SIG-M5 treated with dmso at 0.1 percent for 504 hours (cell line): ENCODE data around the gene NEDD9.

ENCODE experiments used
- DNase-seq: peaks from one replicate; lab custom pipeline; 2025; ENCODE audit not compliant: unreplicated experiment; lab: John Stamatoyannopoulos, UW

NEDD9 gene

DNA sequence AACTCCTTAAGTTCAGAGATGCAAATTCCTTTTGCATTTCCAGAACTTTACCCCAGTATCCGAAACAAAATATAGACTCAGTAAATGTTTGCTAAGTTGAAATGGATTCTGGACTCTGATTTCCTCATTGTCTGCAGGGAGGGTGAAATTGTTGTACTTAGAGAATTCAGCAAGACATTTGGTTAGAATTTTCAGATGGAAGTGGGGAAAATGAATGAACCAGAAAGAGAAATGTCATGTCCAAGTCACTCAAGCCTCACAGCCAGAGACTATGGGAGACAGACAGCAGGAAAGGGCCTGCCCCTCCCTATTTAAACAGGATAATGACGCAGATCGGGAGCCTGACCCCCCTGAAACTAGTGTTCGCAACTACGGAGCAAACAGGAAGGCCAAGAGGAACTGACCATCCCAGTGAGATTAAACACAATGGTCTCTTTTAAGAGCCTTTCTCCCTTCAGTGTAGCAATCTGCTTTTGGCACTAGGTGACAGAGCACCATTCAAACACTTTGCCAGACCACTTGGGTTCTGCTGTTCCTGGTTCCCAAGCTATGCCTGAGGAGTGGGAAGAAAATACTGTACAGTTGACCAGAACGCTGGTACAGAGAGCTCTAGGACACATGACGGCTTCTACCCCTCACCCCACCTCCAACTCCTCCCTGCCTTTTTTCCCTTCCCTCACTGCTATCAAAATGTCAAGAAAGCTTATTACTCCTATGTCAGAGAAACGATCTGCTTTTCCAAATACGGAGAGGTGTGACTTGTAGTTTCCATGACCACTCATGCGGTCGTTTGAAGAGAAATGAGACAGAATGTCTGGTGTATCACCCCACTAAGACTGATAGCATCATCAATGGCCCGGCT, 13.7 kb downstream of the NEDD9 start:
- no peak for DNase-seq

DNA sequence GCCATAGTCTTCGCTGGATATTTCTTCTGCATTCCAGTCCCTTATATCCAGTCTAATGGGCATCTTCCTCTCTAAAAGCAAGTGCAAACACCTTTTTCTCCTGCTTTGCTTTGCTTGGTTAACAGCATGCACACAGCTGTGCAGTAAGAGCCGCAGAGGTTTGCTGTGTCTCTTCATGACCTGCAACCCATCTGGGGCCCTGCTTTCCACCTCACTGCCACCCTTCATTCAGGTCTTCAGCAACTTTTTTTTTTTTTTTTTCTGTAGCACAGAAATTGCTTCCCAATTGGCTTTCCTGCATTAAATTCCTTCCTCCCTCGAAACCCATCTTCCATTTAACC, 14.4 kb downstream of the NEDD9 start:
- DNase-seq = no peak

DNA sequence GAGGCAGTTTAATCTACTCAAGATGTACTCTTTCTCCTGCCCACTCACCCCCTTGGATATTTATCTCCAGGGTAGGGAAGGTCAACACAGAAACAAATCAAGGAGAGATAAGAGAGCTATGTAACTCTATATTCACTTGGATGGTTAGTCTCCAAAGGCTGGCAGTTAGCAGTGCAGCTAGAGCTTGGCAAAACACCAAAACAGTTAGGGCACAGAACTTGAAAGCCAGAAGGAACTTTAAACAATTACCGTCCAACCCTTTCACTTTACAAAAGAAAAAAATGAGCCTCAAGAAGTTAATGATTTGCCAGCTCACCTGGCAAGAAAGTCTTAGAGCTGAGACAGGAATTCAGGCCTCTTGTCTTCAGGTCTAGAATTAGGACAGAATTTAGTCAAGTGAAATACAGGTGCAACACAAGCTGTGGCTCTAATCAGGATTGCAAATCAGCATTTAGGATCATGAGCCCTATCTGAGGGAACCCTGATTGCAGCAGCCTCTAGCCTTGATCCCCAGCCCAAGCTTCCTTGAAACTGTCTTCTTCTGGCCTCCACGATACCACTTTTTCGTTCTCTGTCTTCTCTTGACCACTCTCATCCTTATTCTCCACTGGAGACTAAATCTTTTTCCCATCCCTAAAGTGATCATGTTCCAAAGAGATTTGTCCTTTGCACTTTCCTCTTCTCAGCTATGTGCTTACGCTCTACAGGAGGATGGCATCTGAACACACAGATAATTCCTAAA, 14.9 kb downstream of the NEDD9 start:
- DNase-seq = no peak

DNA sequence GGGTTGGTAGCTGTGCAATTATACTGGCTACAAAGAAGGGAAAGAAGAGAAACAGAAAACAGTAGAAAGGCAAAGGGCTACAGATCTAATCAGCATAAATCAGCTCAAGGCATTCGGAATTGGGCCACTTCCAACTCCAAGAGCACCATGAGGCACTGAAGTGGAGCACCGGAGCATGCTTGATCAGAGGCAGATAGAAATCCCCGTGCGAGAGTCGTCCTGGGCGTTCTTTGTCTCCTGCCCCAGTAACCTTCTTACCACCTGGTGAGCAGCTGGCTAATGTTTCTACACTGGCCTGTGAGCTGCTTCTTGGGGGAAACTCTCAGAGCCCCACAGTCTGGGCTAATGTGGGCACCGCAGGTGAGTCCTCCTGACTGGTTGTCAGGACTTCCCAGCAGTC, 16.7 kb downstream of the NEDD9 start:
- DNase-seq = no peak

DNA sequence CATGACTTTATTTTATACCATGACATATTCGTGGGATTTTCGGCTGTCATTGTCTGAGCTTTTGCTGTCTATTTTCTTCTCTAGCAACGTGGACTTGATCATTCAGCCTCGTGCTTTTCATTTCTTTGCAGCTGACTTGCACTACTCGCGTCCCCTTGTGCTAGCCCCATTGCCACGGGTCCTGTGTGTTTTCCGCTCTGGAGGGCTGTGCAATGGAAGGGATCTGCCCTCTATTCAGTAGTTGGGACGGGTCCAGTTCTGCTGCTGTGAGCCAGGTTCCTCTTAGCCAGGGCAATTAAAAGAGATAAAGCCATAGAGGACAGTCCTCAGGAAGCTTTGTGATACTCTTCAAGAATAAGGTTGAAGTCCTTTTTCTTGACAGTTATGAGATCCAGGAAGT, 17.6 kb downstream of the NEDD9 start:
- no peak for DNase-seq

DNA sequence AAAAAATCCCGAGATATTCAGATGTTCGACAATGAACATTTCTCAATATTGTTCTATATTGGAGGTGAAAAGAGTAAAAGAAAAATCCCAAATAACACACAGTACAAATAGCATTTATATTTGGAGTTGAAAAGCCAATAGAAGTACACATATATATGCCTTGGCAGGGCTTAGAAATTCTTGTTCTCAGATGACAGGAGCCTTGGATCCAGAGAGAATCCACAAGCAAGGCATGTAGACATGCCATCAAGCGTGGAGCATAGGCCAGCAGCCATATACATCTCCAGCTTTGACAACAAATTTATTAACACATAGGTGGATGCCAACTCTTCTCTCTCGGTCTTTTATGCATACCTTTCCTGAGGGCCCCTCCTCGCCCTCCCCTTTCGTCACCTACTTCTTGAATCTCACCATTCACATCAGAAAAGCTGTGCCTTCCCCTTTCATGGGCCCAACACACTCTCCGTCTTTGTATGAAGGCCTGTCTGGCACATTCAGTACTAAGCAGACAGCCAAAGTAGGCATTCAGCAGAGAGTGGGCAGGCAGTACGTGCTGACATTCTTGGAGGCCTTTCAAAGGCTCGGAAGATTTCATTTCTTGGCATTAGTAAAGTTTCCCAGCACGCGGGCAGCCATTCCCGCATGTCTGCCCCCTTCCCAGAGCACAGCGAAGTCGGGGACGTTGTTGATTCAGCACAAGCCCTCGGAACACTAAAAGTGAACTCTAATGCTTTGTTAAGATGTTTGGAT, 18.2 kb downstream of the NEDD9 start:
- no peak for DNase-seq

DNA sequence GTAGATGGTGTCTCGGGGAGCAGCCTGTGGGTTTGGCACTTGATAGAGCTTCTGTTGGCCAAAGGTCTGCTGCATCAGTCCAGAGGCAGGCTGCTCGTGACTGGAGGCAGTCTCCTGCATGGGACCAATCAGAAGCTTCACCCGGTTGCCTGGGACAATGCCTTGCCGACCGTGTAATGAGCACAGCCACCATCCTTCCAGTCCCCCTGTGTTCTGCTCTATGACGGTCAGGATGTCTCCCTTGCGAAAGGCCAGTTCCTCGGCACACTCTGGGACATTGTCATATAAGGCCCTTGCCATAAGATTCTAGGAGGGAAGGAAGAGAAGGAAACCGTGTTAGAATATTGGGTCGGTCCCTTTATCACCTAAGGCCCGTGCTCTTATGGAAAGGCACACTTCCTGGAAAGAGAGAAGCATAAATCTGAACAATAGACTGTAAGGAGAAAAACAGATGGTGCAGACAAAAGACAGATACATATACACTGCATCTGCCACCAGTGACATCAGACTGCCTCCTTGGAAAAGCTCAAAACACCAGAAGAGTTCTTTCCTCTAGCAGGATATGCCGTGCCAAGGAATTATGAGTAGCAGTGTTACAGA, 18.9 kb downstream of the NEDD9 start:
- no peak for DNase-seq

DNA sequence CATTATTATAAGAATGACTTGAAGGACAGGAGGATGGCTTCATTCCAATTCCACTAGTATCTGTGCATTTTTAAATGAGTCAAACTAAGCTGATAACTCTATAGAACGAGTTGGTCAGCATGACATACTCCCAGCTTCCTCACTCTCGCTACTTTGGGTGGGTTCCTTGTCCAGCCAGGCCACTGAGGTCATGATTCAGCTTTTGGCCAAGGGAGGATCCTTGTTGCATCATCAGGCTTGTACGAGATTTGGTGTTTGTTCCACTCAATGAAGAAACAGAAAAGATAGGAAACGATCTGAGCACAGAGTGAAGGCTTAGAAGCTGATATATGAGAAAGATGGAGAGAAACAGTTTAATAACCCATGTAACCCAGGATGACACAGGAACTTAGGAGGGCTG, 19.8 kb downstream of the NEDD9 start:
- DNase-seq = no peak

DNA sequence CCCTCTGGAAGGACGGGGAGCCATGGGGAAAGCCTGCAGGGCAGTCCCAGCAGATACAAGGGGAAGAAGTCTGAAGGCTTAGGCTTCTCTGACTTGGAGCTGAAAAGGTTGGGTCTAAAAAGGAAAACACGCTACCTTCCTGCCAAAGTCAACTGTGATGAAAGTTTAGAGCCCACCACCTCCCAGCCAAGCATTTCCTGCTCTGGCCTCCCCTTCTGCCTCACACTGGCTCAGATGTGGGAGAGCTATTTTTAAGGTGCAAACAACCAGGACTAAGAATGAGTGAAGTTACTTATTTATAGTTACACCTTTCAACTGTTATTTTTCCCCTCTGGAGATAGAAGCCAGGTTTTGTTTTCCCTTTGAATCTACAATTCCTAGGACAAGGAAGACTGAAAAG, 21.2 kb downstream of the NEDD9 start:
- no peak for DNase-seq

DNA sequence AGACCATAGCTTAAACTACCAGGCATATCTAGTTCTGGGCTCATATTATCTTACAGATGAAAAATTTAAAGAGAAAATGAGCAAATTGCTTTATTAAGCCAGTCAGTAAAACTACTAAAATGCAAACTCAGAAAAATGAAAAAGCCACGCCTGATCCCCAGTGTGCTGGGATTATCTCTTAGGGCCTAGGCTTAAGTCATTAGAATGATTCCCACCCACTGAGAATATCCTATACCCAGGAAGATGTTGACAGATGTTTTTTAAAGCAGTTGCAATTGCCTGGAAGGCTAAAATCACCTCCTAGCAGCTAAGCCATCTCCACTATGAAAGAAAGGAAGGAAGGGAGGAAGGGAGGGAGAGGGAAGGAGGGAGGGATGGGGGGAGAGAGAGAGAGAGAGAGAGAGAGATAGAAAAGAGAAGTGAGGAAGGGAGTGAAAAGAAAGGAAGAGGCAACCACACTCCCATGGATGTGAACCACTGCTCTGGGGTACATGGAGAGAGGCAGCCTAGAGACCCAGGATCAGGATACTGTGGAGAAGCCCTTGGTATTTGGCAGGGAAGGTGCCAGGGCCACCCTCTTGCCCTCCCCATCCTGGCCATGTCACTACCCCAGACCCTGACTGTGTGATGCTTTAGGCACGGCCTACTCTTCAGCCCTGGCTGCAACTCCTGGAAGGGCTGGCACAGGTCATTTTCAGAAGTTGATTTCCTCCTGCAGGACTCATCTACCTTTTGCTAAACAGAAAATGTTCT, 21.9 kb downstream of the NEDD9 start:
- DNase-seq = no peak

DNA sequence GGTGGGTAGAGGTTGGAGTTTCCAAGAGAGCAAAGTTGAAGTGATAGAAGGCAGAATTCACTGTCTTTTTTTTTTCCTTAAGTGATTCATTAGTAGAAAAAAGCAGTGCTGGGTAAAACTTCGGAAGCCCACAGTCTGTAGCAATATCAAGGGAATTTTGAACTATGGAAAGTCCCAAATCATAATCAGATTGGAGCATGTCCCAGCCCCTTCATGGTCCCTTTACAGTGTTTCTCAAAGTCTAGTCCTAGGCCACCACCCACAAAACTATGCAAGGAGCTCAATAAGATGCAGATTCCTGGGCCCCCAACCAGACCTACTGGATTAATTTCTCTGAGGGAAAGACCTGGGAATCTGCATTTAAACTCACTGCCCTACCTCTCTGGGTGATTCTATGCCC, 22.6 kb downstream of the NEDD9 start:
- DNase-seq = no peak

DNA sequence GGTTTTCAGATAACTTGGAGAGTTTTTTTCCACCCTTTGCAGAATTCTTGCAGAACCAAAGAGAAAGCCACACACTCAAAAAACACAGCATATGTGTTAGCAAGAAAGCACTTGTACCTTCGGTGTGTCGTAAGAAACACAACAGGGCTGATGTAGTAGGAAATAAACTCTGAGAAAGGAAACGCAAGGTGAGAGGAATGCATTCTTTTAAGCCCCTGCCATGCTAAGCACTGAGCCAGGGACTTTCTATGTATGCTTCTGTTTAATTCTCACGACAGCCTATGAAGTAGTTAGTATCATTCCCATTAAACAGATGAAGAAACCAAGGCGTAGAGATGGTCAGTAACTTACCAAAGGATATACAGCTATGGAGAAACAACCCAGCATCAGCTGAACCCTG, 23.1 kb downstream of the NEDD9 start:
- no peak for DNase-seq

DNA sequence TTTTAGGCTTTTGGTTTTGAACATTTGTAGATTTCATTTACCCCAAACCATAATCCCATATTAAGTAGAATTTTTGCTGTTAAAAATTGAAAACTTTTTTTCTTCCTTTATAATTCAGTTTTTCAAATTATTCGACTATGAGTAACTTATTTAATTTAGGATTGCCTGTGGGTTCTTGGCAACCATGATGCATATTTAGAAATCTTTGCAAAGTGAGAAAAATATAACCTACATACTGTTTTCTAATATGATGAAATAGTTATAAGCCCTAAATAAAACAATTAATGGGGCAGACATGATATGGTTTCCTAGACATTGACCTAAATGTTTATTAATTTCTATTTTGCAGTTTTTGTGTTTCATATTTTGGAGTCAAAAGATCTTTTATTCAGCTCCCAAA, 23.6 kb downstream of the NEDD9 start:
- no peak for DNase-seq

DNA sequence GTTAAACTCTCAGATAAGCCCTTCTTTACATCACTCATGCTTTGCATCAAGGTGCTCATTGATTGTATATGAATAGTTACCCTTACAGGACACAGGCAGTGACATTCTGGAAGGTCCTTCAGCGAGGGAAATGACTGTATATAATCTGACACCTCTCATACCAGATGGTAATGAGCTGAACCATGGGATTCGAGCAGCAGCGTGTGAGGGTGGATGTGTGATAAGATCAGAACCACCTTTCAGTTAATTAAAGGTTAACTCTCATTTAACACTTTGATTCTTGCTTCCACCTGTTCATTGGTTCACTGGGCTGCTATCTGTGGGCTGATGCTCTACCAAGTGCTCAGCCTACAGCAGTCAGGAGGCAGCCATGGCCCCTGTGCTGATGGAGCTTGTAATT, 24.2 kb downstream of the NEDD9 start:
- DNase-seq = no peak

DNA sequence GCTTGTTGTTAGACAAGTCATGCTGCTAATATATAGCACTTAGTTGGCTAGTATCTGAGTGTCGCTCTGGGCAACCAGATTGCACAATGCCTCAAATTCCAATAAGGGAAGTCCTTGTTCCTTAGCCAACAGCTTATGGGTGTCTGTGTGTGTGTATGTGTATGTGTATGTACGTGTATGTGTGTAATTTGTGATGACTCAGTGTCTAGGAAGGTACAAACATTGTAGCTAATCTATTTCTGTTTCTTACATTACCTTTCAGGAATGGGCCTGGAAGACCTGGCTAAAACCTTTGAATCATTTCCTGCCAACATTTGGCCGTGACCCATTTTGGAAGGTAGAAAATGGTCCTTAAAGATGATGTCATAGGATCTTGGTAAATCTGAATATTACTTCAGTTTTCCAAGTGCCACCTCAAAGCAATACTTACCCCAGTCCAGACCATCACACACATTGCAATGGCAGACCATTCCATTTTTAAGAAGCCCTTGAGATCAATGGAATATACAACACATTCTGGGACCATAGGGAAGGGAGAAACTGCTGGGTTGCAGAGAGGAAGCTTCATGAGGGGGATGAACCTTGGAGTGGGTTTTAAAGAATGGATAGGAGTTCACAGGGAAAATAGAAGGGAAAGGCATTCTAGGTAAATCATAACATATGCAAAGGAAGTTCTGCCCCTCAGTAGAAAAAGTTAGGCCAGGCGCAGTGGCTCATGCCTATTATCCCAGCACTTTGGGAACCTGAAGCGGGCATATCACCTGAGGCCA, 25.1 kb downstream of the NEDD9 start:
- peak; percentile 95 for DNase-seq

DNA sequence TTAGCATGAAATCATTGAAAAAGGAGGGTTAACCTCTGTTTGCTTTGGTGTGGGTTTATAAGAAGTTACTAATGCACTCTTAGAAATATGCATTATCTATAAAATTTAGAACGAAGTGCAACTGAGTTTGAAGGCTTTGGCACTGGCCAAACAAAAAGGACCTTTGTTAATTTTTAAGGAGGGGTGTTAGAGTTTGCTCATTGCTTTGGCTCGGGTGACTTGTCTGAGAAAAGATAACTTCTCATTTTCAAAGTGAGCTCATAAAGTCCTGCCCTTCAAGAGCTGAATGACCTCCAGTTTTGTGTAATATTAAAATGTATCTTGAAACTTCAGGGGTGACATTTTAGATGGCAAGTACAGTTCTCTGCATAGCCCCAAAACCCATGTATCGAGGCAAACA, 25.9 kb downstream of the NEDD9 start:
- peak; percentile 55 for DNase-seq

DNA sequence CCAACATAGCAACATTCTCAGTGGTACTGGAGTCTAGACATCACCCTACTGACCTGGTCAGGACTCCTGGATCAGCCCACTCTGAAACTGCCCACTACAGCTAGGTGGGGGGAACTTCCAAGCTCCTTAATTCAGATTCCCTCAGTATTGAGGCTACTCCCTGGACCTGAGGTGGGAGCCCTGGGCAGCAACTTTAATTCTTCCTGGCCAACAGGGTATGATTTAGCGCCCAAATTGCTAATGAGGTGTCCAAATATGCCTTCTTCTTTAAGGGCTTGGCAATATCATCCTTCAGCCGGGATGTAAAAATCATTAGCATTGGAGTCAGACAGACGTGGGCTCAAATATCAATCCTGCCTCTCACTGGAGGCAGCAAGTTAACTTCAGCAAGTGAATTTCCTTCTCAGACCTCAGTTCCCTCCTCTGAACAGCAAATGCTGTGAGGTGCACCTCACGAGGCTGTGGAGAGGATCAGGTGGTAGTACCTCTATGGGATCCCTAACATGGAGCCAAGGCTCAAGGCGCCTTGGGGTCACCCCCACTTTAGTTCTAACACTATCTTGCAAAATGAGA, 27.6 kb downstream of the NEDD9 start:
- no peak for DNase-seq

DNA sequence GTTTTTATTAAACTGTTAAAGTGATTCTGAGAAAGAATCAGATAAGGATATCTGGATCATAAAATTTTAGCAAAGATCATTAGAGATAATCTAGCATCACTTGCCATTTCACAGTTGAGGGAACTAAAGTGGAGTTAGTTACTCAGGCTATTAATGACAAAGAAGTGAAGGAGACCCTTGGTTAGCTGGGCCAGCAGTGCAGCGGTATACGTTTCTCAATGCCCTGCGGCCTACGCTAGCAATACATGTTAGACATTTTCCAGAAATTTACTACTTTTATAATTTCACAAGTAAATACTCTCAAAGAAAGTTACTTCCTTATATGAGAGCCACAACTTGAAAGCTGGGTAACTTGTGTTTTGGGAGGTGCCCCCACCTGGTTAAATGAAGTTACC, 28.5 kb downstream of the NEDD9 start:
- DNase-seq = no peak

DNA sequence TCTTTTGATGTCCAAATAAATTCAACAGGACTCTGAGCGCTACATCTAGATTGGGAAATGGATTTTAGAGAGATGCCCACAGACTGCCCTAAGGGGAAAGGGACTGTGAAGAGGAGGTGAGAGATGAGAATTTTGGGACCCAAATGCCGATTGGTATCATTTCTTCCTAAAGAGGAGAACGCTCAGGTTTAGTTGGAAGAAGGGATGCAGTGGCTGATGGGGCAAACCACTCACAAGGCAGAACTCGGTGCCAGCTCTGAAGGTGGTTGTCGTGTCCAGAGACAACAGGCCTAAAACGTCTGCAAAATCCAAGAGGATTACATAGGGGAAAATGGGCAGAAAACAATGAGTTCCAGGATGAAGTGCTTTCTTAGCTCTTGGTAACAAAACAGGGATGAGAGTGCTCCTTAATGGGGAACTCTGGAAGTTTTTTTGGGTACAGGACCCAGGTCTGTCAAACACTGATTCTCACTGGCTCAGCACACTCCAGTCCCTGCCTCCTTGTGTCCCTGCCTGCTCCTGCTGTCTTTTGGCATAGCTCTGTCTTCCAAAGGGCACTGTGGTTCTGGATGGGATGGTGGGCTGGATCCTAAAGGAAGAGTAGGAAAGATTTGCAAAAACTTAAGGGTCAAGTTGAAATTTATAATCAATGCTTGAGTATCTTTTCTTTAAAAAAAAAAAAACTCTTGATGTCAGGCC, 29.0 kb downstream of the NEDD9 start:
- DNase-seq = no peak
